Neural cell (in vitro differentiated cells): ENCODE results near the gene UBE2QL1.

Source experiments
- EP300 ChIP-seq: fragments of 450-650 bp; conservative IDR thresholded peaks from 2 replicates; pipeline ENCODE4 v1.6.1; 2014; ENCODE audit warnings: antibody characterized with exemption, mild to moderate bottlenecking, moderate library complexity; ENCODE audit not compliant: poor library complexity, severe bottlenecking
- EZH2 ChIP-seq: fragments of 200-600, 300-800 bp; shearing (Covaris generic), sonication (generic); IDR thresholded peaks from 2 replicates; pipeline ENCODE4 v1.6.1; 2014; ENCODE audit warnings: antibody characterized with exemption, low read length, borderline replicate concordance, mild to moderate bottlenecking; ENCODE audit not compliant: insufficient read depth, poor library complexity, severe bottlenecking
- POLR2AphosphoS5 ChIP-seq: IDR thresholded peaks from 2 replicates; pipeline ENCODE4 v1.6.1; 2012
- RAD21 ChIP-seq: fragments of 450-650 bp; conservative IDR thresholded peaks from 2 replicates; pipeline ENCODE4 v1.6.1; 2014; ENCODE audit warnings: antibody characterized with exemption, mild to moderate bottlenecking, moderate library complexity
- SMC3 ChIP-seq: fragments of 450-650 bp; conservative IDR thresholded peaks from 2 replicates; pipeline ENCODE4 v1.6.1; 2014; ENCODE audit warnings: antibody characterized with exemption, mild to moderate bottlenecking, moderate library complexity; ENCODE audit not compliant: poor library complexity
- TF ChIP-seq, protein P1 (sequence below): fragments of 450-650 bp; IDR thresholded peaks from 2 replicates; pipeline ENCODE4 v1.5.1; 2014; ENCODE audit warnings: antibody characterized with exemption, mild to moderate bottlenecking, moderate library complexity; ENCODE audit not compliant: poor library complexity, severe bottlenecking
- TF ChIP-seq, protein P2 (sequence below): IDR thresholded peaks from 2 replicates; pipeline ENCODE4 v1.6.1; 2012; ENCODE audit warnings: borderline replicate concordance

DNA sequence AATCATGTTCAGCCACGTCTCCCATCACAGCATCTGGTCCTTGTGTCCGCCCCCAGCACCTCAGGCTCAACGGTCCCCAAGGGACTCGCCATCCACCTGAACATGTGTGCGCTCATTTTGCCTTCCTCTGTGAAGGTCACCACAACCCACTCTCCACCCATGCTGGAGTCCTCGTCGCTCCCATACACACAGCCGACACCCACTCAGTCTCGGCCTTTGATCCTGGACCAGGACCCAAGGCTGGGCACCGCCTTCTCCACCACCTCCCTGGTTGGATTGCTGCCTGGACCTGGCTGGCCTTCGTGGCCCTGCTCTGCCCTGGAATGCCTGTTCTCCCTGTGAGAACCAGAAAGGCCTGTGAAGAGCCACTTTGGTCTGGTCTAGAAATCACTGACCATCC, 60.3 kb downstream of the UBE2QL1 start:
- TF ChIP-seq, protein P1, sequence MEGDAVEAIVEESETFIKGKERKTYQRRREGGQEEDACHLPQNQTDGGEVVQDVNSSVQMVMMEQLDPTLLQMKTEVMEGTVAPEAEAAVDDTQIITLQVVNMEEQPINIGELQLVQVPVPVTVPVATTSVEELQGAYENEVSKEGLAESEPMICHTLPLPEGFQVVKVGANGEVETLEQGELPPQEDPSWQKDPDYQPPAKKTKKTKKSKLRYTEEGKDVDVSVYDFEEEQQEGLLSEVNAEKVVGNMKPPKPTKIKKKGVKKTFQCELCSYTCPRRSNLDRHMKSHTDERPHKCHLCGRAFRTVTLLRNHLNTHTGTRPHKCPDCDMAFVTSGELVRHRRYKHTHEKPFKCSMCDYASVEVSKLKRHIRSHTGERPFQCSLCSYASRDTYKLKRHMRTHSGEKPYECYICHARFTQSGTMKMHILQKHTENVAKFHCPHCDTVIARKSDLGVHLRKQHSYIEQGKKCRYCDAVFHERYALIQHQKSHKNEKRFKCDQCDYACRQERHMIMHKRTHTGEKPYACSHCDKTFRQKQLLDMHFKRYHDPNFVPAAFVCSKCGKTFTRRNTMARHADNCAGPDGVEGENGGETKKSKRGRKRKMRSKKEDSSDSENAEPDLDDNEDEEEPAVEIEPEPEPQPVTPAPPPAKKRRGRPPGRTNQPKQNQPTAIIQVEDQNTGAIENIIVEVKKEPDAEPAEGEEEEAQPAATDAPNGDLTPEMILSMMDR, result no peak
- no peak for TF ChIP-seq POLR2AphosphoS5
- no peak for TF ChIP-seq EZH2
- no peak for TF ChIP-seq RAD21
- TF ChIP-seq, protein P2, sequence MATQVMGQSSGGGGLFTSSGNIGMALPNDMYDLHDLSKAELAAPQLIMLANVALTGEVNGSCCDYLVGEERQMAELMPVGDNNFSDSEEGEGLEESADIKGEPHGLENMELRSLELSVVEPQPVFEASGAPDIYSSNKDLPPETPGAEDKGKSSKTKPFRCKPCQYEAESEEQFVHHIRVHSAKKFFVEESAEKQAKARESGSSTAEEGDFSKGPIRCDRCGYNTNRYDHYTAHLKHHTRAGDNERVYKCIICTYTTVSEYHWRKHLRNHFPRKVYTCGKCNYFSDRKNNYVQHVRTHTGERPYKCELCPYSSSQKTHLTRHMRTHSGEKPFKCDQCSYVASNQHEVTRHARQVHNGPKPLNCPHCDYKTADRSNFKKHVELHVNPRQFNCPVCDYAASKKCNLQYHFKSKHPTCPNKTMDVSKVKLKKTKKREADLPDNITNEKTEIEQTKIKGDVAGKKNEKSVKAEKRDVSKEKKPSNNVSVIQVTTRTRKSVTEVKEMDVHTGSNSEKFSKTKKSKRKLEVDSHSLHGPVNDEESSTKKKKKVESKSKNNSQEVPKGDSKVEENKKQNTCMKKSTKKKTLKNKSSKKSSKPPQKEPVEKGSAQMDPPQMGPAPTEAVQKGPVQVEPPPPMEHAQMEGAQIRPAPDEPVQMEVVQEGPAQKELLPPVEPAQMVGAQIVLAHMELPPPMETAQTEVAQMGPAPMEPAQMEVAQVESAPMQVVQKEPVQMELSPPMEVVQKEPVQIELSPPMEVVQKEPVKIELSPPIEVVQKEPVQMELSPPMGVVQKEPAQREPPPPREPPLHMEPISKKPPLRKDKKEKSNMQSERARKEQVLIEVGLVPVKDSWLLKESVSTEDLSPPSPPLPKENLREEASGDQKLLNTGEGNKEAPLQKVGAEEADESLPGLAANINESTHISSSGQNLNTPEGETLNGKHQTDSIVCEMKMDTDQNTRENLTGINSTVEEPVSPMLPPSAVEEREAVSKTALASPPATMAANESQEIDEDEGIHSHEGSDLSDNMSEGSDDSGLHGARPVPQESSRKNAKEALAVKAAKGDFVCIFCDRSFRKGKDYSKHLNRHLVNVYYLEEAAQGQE, result no peak
- no peak for TF ChIP-seq EP300
- no peak for TF ChIP-seq SMC3
